OCI-LY7 (cell line): ENCODE measurements around the gene KRT79. TPM values are rescaled to one million over a fixed set of nuclear protein-coding genes. Genes with fewer than 3 reads are reported as not detected.

Experiments used
- BruUV-seq: library from RNA; stranded (reverse); fragments of 400-500 nt; replicated peaks from 2 replicates; lab custom pipeline; 2021; lab: Mats Ljungman, UMichigan
- CTCF ChIA-PET: fragments of 300-600 bp; sonication (Branson Sonifier 250); formaldehyde crosslinking; loops from one replicate; lab custom pipeline; 2022; ENCODE audit warnings: antibody characterized with exemption; ENCODE audit not compliant: unreplicated experiment; lab: Charles Lee
- POLR2A ChIA-PET: fragments of 300-600 bp; sonication (Branson Sonifier 250); formaldehyde crosslinking; loops from one replicate; lab custom pipeline; 2022; ENCODE audit warnings: antibody characterized with exemption; lab: Charles Lee
- DNase-seq: peaks from one replicate; pipeline ENCODE4 v3.0.0-alpha.2; 2015; ENCODE audit warnings: low spot score
- H2AFZ ChIP-seq: fragments of 200-600 bp; sonication (generic), shearing (Covaris generic); 2 replicates; pipeline ENCODE4 v1.6.1; 2014; ENCODE audit warnings: mild to moderate bottlenecking, antibody characterized with exemption, low read length, moderate library complexity
- H3K27ac ChIP-seq: fragments of 200-600 bp; sonication (generic); 2 replicates; pipeline ENCODE4 v1.5.1; 2014; ENCODE audit warnings: mixed run types, low read depth, mild to moderate bottlenecking, moderate library complexity, low read length, inconsistent platforms; ENCODE audit not compliant: poor library complexity, severe bottlenecking
- H3K36me3 ChIP-seq: fragments of 200-600 bp; sonication (generic); 2 replicates; pipeline ENCODE4 v1.6.1; 2014; ENCODE audit warnings: mild to moderate bottlenecking, antibody characterized with exemption, low read length, moderate library complexity, mixed read lengths; ENCODE audit not compliant: insufficient read depth
- H3K4me1 ChIP-seq: fragments of 200-600 bp; sonication (generic); 2 replicates; pipeline ENCODE4 v1.5.1; 2014; ENCODE audit warnings: mild to moderate bottlenecking, low read length; ENCODE audit not compliant: insufficient read depth, poor library complexity, severe bottlenecking
- H3K4me2 ChIP-seq: fragments of 200-600 bp; sonication (generic); 2 replicates; pipeline ENCODE4 v1.6.1; 2014; ENCODE audit warnings: mild to moderate bottlenecking, low read length
- H3K4me3 ChIP-seq: fragments of 200-600 bp; sonication (generic); 2 replicates; pipeline ENCODE4 v1.5.1; 2014; ENCODE audit warnings: mild to moderate bottlenecking, low read depth, low read length; ENCODE audit not compliant: poor library complexity, severe bottlenecking
- H3K79me2 ChIP-seq: fragments of 200-600 bp; sonication (generic); 2 replicates; pipeline ENCODE4 v1.6.1; 2016; ENCODE audit warnings: low read depth, mild to moderate bottlenecking, low read length, moderate library complexity, mixed read lengths; ENCODE audit not compliant: insufficient read depth
- H3K9me2 ChIP-seq: fragments of 200-600 bp; sonication (generic); 2 replicates; pipeline ENCODE4 v1.6.1; 2016; ENCODE audit warnings: mild to moderate bottlenecking, low read length, mixed read lengths; ENCODE audit not compliant: insufficient read depth
- H3K9me3 ChIP-seq: fragments of 200-600 bp; sonication (generic); 2 replicates; pipeline ENCODE4 v1.6.1; 2014; ENCODE audit warnings: mild to moderate bottlenecking, mixed run types, low read length, mixed read lengths
- H4K20me1 ChIP-seq: fragments of 200-600 bp; sonication (generic); 2 replicates; pipeline ENCODE4 v1.6.1; 2014; ENCODE audit warnings: mild to moderate bottlenecking, antibody characterized with exemption, low read length, moderate library complexity, mixed read lengths; ENCODE audit not compliant: insufficient read depth
- CTCF ChIP-seq: fragments of 200-600 bp; sonication (generic); conservative IDR thresholded peaks from 2 replicates; pipeline ENCODE4 v1.5.1; 2014; ENCODE audit warnings: mild to moderate bottlenecking, antibody characterized with exemption, low read length, moderate library complexity, mixed read lengths
- EZH2phosphoT487 ChIP-seq: fragments of 200-600 bp; sonication (generic); IDR thresholded peaks from 2 replicates; pipeline ENCODE4 v1.6.1; 2018; ENCODE audit warnings: low read depth, borderline replicate concordance, mild to moderate bottlenecking, mixed run types, antibody characterized with exemption, low read length, moderate library complexity, mixed read lengths
- intact Hi-C: fragments of 100-400 bp; cut with micrococcal nuclease; formaldehyde crosslinking; loops from one replicate; pipeline ENCODE4 v1.10.0; 2022; ENCODE audit not compliant: unreplicated experiment
- total RNA-seq, 2 experiments: library from RNA; depleted of rRNA in 1 of 2; stranded (reverse); fragments of >200 nt in 1 of 2; shearing (Covaris generic) in 1 of 2; gene quantifications; 2 replicates each; pipeline ENCODE4 v1.2.3, GENCODE V29; 2014 to 2022

KRT79 gene
- total RNA-seq, 2 experiments from 2014 or later, result not detected

- Histone ChIP-seq H4K20me1 (no peaks in the 10 kb centered on the region), H3K36me3 (no peaks in the 10 kb centered on the region), H3K9me2 (no peaks in the 10 kb centered on the region), H3K27ac (no peak overlapping the region), H3K9me3 (no peaks in the 10 kb centered on the region), H3K4me3 (no peak overlapping the region), H3K4me1 (no peaks in the 10 kb centered on the region), H3K4me2 (no peak overlapping the region), H2AFZ (no peak overlapping the region), H3K79me2 (no peaks in the 10 kb centered on the region)
- TF ChIP-seq CTCF (no peak), EZH2phosphoT487 (no peak)
- no peak for DNase-seq
- no TSS peak for BruUV-seq
- intact Hi-C loops, result no loop called here
- CTCF ChIA-PET, result no interaction called here
- POLR2A ChIA-PET, result no interaction called here
Measured at GRCh38 chr12:52832451-52832850, 1.7 kb downstream of the KRT79 start.

GRCh38 chr12:52831251-52831650 is 2.9 kb downstream of the KRT79 start:
- intact Hi-C loops, result no loop called here
- ChIA-PET POLR2A (interaction anchor here (0.7 kb wide), 1 partner anchor 253 kb away, joined by 4 read pairs; no protein-coding TSS in a partner anchor), CTCF (no interaction called here)
- DNase-seq, result no peak
- Histone ChIP-seq H3K36me3 (no peaks in the 10 kb centered on the region), H3K79me2 (no peaks in the 10 kb centered on the region), H2AFZ (no peak overlapping the region), H3K4me3 (no peak overlapping the region), H4K20me1 (no peaks in the 10 kb centered on the region), H3K9me2 (no peaks in the 10 kb centered on the region), H3K27ac (no peak overlapping the region), H3K9me3 (no peaks in the 10 kb centered on the region), H3K4me1 (no peaks in the 10 kb centered on the region), H3K4me2 (no peak overlapping the region)
- TF ChIP-seq EZH2phosphoT487 (no peak), CTCF (no peak)
- BruUV-seq, result no TSS peak

GRCh38 chr12:52829986-52830770 is 3.9 kb downstream of the KRT79 start:
- no peak for DNase-seq
- Histone ChIP-seq H3K79me2 (no peaks in the 10 kb centered on the region), H3K4me1 (no peaks in the 10 kb centered on the region), H3K4me2 (no peak overlapping the region), H2AFZ (no peak overlapping the region), H3K36me3 (no peaks in the 10 kb centered on the region), H3K9me3 (no peaks in the 10 kb centered on the region), H3K4me3 (no peak overlapping the region), H3K9me2 (no peaks in the 10 kb centered on the region), H4K20me1 (no peaks in the 10 kb centered on the region), H3K27ac (no peak overlapping the region)
- CTCF ChIA-PET, result no interaction called here
- no peak for TF ChIP-seq EZH2phosphoT487
- TF ChIP-seq CTCF, result no peak
- BruUV-seq, result no TSS peak
- POLR2A ChIA-PET, result no interaction called here
- intact Hi-C loops, result no loop called here
